AG20443 (cell line): ENCODE measurements around the gene MNAT1.
"Not testable (repeated sequence)": the region's sequence is repeated elsewhere in the genome, so short reads cannot be mapped to it uniquely, and the experiment has no call there.

Experiments used
- DNase-seq: peaks from one replicate; pipeline ENCODE4 v3.0.0; 2012; ENCODE audit warnings: low spot score, mixed read lengths

Gene MNAT1

GRCh38 chr14:60734465-60735242, at the start of gene MNAT1:
Gene MNAT1 (plus strand): TSS chr14:60734761. CDS start chr14:60734863, 102 bp downstream.
- peak; percentile 83 for DNase-seq

GRCh38 chr14:60686865-60687264, 47.7 kb upstream of the MNAT1 start:
- no peak for DNase-seq

GRCh38 chr14:60691383-60692113, 43.0 kb upstream of the MNAT1 start:
- DNase-seq, result no peak

GRCh38 chr14:60695327-60695726, 39.2 kb upstream of the MNAT1 start:
- DNase-seq, result no peak

- no peak for DNase-seq
Measured at GRCh38 chr14:60700598-60700997, 34.0 kb upstream of the MNAT1 start.

- no peak for DNase-seq
Measured at GRCh38 chr14:60705100-60705499, 29.5 kb upstream of the MNAT1 start.

- DNase-seq, result no peak
Measured at GRCh38 chr14:60707858-60708257, 26.7 kb upstream of the MNAT1 start.

- no peak for DNase-seq
Measured at GRCh38 chr14:60710494-60710893, 24.1 kb upstream of the MNAT1 start.

GRCh38 chr14:60713513-60713912, 21.0 kb upstream of the MNAT1 start:
- DNase-seq, result no peak

- no peak for DNase-seq
Measured at GRCh38 chr14:60720391-60720790, 14.2 kb upstream of the MNAT1 start.

GRCh38 chr14:60720962-60721325, 13.6 kb upstream of the MNAT1 start:
- DNase-seq, result no peak

GRCh38 chr14:60721326-60722106, 13.0 kb upstream of the MNAT1 start:
- DNase-seq, result peak; percentile 60

GRCh38 chr14:60722107-60722356, 12.5 kb upstream of the MNAT1 start:
- DNase-seq, result no peak

- peak; percentile 66 for DNase-seq
Measured at GRCh38 chr14:60722357-60723115, 12.0 kb upstream of the MNAT1 start.

GRCh38 chr14:60723116-60723906, 11.2 kb upstream of the MNAT1 start:
- peak; percentile 66 for DNase-seq

- peak; percentile 89 for DNase-seq
Measured at GRCh38 chr14:60723907-60724618, 10.5 kb upstream of the MNAT1 start, which contains the start of gene SIX4. Gene SIX4 (minus strand): TSS chr14:60724351. CDS start chr14:60724074, 277 bp downstream.

- DNase-seq, result not testable (repeated sequence)
Measured at GRCh38 chr14:60731291-60731690, 3.3 kb upstream of the MNAT1 start.

- DNase-seq, result no peak
Measured at GRCh38 chr14:60732840-60733483, 1.6 kb upstream of the MNAT1 start.

GRCh38 chr14:60735416-60735815, 855 bp downstream of the MNAT1 start:
- DNase-seq, result no peak

GRCh38 chr14:60736494-60736893, 1.9 kb downstream of the MNAT1 start:
- peak; percentile 53 for DNase-seq
